ENCODE results near the gene EEIG1. TPM values are rescaled to one million over a fixed set of nuclear protein-coding genes. Genes with fewer than 3 reads are reported as not detected.
"Not testable (repeated sequence)": the region's sequence is repeated elsewhere in the genome, so short reads cannot be mapped to it uniquely, and the experiment has no call there.

Gene EEIG1
- total RNA-seq, 2 donors from 2014 or later, result 23.4 to 84.6 TPM

DNA sequence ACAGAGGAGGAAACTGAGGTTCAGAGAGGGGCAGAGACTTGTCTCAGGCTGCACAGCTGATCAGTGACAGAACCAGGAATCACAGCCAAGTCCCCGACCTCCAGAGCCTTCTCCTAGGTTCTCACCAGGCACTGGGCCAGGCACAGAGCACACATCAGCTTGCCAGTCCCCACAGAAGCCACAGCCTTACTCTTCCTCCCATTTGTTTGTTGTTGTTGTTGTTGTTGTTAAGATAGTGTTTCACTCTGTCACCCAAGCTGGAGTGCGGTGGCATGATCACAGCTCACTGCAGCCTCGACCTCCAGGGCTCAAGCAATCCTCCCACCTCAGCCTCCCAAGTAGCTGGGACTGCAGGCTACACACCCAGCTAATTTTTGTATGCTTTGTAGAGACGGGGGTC is 44.9 kb upstream of the EEIG1 start:
- no peak for DNase-seq (ENCODE audit: low spot score)
- no peaks in the 10 kb centered on the region for H3K36me3 ChIP-seq
- H3K4me1 ChIP-seq (replicated peaks), result no peaks in the 10 kb centered on the region
- no peak overlapping the region for H3K4me3 ChIP-seq
- WGBS, result 76% methylated on average over 4 of the region's 4 CpGs
- no peaks in the 10 kb centered on the region for H3K27me3 ChIP-seq (replicated peaks; ENCODE audit: insufficient read depth)
- H3K27ac ChIP-seq, result no peak overlapping the region
- no peaks in the 10 kb centered on the region for H3K9me3 ChIP-seq
- intact Hi-C loops (cut with DNase I), result no loop called here
- TF ChIP-seq POLR2AphosphoS5 (IDR thresholded peaks at IDR 0.05), result no peak

- H3K9me3 ChIP-seq, result no peaks in the 10 kb centered on the region
- H3K27ac ChIP-seq, result no peak overlapping the region
- DNase-seq (ENCODE audit: low spot score), result no peak
- H3K27me3 ChIP-seq (replicated peaks; ENCODE audit: insufficient read depth), result no peaks in the 10 kb centered on the region
- no peak overlapping the region for H3K4me3 ChIP-seq
- no peaks in the 10 kb centered on the region for H3K4me1 ChIP-seq (replicated peaks)
- 79% methylated on average over 5 of the region's 5 CpGs for WGBS
- intact Hi-C loops (cut with DNase I), result no loop called here
- no peaks in the 10 kb centered on the region for H3K36me3 ChIP-seq
- no peak for TF ChIP-seq POLR2AphosphoS5 (IDR thresholded peaks at IDR 0.05)
- TF ChIP-seq POLR2A (IDR thresholded peaks at IDR 0.05), result no peak
- no peak for TF ChIP-seq CTCF (IDR thresholded peaks at IDR 0.05)
These were observed 44.0 kb upstream of the EEIG1 start for GRCh38 chr9:128024761-128025308.

DNA sequence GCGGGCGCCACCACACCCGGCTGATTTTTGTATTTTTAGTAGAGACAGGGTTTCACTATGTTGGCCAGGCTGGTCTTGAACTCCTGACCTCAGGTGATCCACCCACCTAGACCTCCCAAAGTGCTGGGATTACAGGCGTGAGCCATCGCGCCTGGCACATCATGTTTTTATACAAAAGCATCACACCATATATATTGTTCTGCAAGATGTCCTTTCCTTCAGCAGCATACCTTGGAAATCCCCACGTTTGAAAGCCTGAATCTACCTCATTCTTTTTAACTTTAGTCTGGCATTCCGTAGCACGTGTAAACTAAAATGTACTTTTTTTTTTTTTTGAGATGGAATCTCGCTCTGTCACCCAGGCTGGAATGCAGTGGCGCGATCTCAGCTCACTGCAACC is 42.9 kb upstream of the EEIG1 start:
- H3K36me3 ChIP-seq; H3K27ac ChIP-seq; H3K9me3 ChIP-seq; intact Hi-C loops (cut with DNase I); H3K4me3 ChIP-seq; H3K4me1 ChIP-seq (replicated peaks); DNase-seq (ENCODE audit: low spot score); H3K27me3 ChIP-seq (replicated peaks; ENCODE audit: insufficient read depth): not testable (repeated sequence)
- 64% methylated on average over 12 of the region's 12 CpGs for WGBS

DNA sequence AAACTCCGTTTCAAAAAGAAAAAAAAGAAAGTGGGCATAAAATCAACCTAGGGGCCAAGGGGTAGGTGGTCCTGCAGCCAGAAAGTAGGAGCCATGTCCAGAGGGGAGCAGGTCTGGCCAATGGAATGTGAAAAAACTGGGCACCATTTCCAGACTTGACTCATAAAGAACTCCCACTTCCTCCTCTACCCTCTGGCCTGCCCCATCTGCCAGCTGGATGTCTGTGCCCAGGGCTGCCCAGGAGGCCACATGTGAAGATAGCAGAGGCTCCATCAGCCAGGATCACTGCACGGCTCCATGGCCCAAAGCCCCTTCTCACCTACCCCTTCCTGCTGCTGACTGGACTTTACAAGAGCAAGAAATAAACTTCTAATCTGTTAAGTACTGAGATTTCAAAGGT is 42.1 kb upstream of the EEIG1 start:
- Histone ChIP-seq H3K4me3 (no peak overlapping the region), H3K36me3 (no peaks in the 10 kb centered on the region), H3K27ac (no peak overlapping the region), H3K9me3 (no peaks in the 10 kb centered on the region), H3K27me3 (replicated peaks; ENCODE audit: insufficient read depth) (no peaks in the 10 kb centered on the region), H3K4me1 (replicated peaks) (no peaks in the 10 kb centered on the region)
- WGBS, result 55% methylated on average over 2 of the region's 2 CpGs
- TF ChIP-seq POLR2AphosphoS5 (IDR thresholded peaks at IDR 0.05) (no peak), POLR2A (IDR thresholded peaks at IDR 0.05) (no peak), CTCF (IDR thresholded peaks at IDR 0.05) (no peak)
- intact Hi-C loops (cut with DNase I), result no loop called here
- no peak for DNase-seq (ENCODE audit: low spot score)

DNA sequence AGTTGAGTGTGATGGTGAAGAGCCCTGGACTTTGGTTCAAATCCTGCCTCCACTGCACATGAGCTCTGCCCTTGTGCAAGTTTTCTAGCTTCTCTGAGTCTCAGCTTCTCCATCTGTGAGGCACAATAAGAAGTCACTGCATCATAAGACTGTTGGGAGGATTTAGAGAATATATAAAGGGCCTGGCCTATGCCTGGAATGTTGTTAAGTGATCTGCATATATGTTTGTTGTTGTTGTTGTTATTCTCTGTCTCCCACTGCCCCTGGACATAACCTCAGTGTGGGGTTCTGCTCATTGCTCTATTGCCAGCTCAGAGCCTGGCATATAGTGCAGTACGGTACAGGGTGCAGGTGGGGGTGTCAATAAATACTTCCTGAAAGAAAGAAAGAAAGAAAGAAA is 40.3 kb upstream of the EEIG1 start:
- no peak overlapping the region for H3K4me3 ChIP-seq
- H3K9me3 ChIP-seq, result no peaks in the 10 kb centered on the region
- H3K36me3 ChIP-seq, result no peaks in the 10 kb centered on the region
- H3K4me1 ChIP-seq (replicated peaks), result no peaks in the 10 kb centered on the region
- no peak for DNase-seq (ENCODE audit: low spot score)
- intact Hi-C loops (cut with DNase I), result no loop called here
- WGBS, result 77% methylated on average over 1 of the region's 1 CpG
- H3K27me3 ChIP-seq (replicated peaks; ENCODE audit: insufficient read depth), result no peaks in the 10 kb centered on the region
- no peak overlapping the region for H3K27ac ChIP-seq
- TF ChIP-seq POLR2A (IDR thresholded peaks at IDR 0.05) (no peak), POLR2AphosphoS5 (IDR thresholded peaks at IDR 0.05) (no peak), CTCF (IDR thresholded peaks at IDR 0.05) (no peak)

- intact Hi-C loops (cut with DNase I), result no loop called here
- H3K9me3 ChIP-seq, result no peaks in the 10 kb centered on the region
- 78% methylated on average over 4 of the region's 4 CpGs for WGBS
- no peak for DNase-seq (ENCODE audit: low spot score)
- H3K27ac ChIP-seq, result no peak overlapping the region
- no peaks in the 10 kb centered on the region for H3K4me1 ChIP-seq (replicated peaks)
- H3K36me3 ChIP-seq, result no peaks in the 10 kb centered on the region
- H3K27me3 ChIP-seq (replicated peaks; ENCODE audit: insufficient read depth), result no peaks in the 10 kb centered on the region
- no peak overlapping the region for H3K4me3 ChIP-seq
- TF ChIP-seq POLR2AphosphoS5 (IDR thresholded peaks at IDR 0.05), result no peak
- TF ChIP-seq POLR2A (IDR thresholded peaks at IDR 0.05), result no peak
- no peak for TF ChIP-seq CTCF (IDR thresholded peaks at IDR 0.05)
These were observed 39.9 kb upstream of the EEIG1 start for GRCh38 chr9:128020692-128021091.

Measured in prostate gland (tissue), 2 donors.